SK-N-MC (cell line): ENCODE data around the gene BST1.

ENCODE experiments used
- EZH2 ChIP-seq: fragments of 200-600 bp; sonication (generic); IDR thresholded peaks from one replicate; pipeline ENCODE4 v1.6.1; 2017; ENCODE audit warnings: antibody characterized with exemption
- FOXP2 ChIP-seq: optimal IDR thresholded peaks from 2 replicates; pipeline ENCODE3; 2011; ENCODE audit warnings: mild to moderate bottlenecking, moderate library complexity; ENCODE audit not compliant: insufficient read depth; ENCODE audit errors: extremely low read length, control extremely low read depth
- POLR2AphosphoS5 ChIP-seq: IDR thresholded peaks from 2 replicates; pipeline ENCODE4 v1.6.1; 2012; ENCODE audit warnings: mild to moderate bottlenecking, low read depth, low read length, borderline replicate concordance

DNA sequence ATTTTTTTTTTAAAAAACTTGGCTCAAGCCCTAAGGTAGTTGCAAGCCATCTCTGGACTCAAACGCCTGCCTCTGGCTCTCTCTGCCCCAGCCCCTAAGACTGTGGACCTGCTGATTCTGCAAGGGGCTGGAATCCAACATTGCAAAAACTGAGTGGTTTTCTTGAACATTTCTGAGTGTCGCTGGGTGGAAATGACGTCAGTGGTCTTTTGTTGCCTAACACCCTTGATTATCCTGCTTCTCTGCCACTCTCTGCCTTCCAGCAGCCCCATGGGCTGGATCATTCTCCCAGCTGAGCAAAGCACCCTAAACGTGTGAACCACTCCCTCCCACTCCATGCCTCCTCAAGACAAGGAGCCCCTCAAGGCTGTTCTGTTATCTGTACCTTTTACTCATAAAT lies 16.6 kb downstream of the BST1 start:
- TF ChIP-seq EZH2 (no peak), POLR2AphosphoS5 (no peak), FOXP2 (no peak)
